HG03045 (cell line): ENCODE results near the gene GPR18.
"Not testable (repeated sequence)": the region's sequence is repeated elsewhere in the genome, so short reads cannot be mapped to it uniquely, and the experiment has no call there.

ENCODE experiments used
- ATAC-seq: cut with Tn5 transposase; IDR thresholded peaks from one replicate; pipeline ENCODE4 v1.9.1; 2021; ENCODE audit warnings: mild to moderate bottlenecking, moderate library complexity; ENCODE audit not compliant: unreplicated experiment

Gene GPR18

DNA sequence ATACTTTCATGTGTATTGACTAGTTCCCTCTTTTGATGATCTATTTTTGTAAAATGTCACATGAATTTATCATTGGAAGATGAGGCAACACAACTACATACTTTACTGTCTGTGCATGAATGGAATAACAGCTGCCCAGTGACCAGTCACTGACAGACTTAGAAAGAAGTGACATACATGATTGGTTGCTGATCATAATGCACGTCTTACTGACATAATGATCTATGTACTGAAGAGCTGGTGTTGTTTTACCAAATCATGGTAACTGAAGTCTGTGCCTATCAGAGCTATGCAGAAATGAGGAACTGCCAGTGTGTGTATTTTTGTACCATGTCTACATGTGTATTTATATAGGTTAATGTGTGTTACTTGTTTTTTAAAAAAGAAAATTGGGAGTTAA, 26.5 kb downstream of the GPR18 start:
- no peak for ATAC-seq

DNA sequence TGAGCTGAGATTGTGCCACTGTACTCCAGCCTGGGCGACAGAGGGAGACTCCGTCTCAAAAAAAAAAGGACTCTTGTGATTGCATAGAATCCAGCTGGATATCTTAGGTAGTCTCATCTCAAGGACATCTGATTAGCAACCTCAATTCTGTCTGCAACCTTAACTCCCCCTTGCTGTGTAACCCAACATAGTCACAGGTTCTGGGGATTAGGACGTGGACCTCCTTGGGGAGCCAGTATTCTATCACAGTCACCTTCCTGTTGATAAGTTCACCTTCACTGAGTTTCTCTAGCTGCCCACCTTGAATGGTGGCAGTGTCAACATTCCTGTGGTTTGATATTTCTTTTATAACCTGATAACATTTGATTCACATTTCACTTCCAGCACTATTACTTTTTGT, 27.2 kb downstream of the GPR18 start:
- ATAC-seq: no peak

DNA sequence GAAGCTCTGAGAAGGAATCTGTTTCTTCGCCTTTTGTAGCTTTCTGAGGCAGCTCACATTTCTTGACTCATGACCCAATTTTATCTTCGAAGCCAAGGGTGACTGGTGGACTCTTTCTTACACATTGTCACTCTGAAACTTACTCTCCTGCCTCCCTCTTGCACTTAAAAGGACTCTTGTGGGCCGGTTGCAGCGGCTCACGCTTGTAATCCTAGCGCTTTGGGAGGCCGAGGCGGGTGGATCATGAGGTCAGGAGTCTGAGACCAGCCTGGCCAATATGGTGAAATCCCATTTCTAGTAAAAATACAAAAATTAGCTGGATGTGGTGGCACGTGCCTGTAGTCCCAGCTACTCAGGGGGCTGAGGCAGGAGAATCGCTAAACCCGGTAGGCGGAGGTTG, 27.6 kb downstream of the GPR18 start:
- ATAC-seq: not testable (repeated sequence)

DNA sequence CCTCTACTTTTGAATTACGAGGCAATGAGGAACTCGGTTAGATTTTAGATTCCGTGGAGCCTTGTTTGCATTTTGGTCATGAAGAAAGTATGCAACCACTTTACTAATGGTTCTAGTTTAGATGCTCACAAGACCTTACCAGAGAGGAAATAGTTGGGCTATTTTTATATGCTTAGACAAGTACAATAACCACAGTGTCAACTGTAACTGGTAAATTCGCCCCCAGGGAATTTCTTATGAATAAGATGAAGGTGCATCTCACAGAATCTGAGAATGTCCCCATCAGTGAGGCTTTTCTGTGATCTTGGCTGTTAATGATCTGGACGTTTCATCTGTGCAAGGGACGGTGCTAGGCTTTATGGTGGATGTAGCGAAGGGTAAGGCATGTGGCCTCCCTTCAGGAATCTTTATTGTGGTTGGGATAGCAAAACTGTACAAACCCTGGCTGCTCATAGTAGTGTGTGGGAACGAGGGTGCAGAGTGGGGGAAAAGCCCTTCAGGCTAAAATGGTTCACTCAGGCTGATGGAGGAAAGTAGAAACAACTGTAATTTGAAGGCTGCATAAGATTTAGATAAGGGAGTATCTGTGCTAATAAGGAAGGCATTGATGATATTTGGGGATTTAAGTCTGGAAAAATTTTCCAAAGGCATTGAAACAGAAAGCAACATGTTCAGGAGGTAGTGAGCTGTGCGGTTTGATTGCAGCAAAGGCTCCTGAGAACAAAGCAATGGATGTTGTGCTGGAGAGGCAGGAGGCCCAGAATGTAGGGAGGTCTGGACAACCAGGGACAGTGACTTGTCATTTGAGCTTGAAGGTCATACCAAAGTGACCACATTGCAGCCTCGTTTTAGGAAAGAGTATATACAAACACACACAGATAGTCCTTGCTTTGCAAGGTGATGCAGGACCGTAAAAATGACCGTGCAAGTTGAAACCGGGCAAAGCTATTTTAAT, 29.2 kb downstream of the GPR18 start:
- ATAC-seq: peak; percentile 90

DNA sequence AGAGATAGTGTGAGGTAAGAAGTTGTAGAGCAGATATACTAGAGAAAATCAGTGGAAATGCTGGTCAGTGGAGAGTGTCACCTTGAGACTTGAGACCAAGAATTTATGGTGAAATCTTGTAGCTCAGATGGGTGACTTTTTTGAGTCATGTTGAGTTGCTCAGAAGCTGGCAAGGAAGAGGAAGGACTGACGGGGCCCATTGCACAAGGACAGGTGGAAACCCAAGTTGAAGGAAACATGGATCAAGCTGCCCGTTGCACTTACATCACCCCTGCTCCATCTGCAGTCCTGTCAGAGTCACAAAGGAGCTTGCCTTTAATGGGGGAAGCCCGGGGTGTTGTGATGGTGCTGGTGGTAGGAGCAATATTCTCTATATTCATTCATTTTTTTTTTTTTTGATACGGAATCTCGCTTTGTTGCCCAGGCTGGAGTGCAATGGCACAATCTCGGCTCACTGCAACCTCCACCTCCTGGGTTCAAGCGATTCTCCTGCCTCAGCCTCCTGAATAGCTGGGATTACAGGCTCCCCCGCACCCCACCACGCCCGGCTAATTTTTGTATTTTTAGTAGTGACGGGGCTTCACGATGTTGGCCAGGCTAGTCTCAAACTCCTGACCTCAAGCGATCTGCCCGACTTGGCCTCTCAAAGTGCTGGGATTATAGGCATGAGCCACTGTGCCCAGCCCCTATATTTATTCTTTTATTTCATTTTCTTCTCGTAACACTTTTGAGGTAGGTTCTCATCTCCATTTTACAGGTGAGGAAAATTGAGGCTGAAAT, 30.1 kb downstream of the GPR18 start:
- no peak for ATAC-seq

DNA sequence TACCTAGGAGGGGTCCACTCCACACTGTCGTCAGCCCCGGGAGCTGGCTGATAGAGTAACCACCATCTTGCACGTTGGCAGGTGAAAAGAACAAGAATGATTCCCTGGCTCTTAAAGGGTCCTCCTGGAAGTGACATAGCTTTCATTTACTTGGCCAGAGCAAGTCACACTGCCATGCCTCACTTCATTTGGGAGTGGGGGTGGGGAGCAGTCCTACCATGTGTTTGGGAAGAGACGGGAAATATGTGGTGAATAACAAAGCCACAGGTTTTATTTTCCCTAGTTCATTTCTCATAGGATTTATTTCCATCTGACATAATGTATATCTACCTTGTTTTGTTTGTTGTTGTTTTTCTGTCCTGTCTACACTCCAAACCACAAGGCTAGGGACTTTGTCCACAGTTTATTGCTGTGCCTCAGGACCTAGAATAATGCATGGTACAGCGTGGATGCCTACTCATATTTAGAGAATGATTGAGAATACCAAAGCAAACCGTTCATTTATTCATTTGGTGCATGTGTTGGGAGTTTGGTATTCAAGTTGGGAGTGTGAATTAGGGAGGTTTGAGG, 30.8 kb downstream of the GPR18 start:
- ATAC-seq: no peak

DNA sequence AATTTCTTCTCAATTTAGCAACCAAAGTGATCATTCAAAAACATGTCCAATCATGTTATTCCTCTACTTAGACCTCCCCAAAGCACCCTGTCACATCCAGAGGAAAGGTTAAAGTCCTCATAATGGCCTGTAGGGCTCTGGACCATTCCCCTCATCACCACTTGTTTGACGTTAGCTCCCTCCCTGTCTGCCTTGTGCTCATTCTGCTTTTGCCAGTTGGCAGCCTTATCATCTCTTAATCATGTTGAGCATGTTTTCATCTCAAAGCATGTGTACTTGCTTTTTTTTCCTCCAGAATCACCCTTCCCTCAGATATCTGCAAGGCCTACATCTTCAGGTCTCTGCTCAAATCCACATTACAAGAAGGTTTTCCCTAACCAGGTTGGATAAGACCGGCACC, 31.7 kb downstream of the GPR18 start:
- no peak for ATAC-seq

DNA sequence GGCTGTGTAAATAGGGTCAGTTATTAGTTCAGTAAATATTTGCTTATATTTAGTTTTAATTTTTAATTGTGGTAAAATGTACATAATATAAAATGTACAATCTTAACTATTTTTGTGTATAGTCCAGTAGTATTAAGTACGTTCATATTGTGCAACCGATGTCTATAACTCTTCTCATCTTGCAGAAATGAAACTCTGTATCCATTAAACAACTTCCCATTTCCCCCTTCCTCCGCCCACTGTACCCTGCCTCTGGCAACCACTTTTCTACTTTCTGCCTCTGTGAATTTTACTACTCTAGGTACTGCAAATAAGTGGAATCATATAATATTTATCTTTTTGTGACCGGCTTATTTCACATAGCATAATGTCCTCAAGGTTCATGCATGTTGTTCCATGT, 33.1 kb downstream of the GPR18 start:
- ATAC-seq: no peak

DNA sequence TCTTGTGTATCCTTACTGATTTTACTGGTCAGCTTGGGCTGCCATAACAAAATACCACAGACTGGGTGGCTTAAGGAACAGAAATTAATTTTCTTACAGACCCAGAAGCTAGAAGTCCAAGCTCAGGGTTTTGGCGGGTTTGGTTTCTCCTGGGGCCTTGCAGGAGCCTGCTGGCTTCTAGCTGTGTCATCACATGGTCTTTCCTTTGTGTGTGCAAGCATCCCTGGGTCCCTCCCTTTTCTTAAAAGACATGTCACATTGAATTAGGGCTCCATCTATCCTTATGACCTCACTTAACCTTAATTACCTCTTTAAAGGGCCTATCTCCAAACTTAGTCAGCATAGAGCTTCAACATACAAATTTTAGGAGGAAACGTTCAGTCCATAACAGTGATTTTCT, 34.2 kb downstream of the GPR18 start:
- no peak for ATAC-seq

DNA sequence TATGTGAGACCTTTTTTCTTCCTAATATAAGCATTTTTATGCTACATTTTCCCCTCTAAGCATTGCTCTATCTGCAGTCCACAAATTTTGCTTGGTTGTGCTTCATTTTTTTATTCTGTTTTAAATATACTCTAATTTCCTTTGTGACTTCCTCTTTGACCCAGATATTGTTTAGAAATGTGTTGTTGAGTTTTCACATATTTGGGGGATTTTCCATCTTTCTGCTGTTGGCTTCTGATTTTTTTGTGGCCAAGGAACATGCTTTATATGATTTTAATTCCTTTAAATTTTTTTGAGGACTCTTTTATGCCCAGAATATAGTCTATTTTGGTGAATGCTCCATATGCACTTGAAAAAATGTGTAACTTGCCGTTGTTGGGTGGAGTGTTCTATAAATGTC, 34.6 kb downstream of the GPR18 start:
- ATAC-seq: no peak

DNA sequence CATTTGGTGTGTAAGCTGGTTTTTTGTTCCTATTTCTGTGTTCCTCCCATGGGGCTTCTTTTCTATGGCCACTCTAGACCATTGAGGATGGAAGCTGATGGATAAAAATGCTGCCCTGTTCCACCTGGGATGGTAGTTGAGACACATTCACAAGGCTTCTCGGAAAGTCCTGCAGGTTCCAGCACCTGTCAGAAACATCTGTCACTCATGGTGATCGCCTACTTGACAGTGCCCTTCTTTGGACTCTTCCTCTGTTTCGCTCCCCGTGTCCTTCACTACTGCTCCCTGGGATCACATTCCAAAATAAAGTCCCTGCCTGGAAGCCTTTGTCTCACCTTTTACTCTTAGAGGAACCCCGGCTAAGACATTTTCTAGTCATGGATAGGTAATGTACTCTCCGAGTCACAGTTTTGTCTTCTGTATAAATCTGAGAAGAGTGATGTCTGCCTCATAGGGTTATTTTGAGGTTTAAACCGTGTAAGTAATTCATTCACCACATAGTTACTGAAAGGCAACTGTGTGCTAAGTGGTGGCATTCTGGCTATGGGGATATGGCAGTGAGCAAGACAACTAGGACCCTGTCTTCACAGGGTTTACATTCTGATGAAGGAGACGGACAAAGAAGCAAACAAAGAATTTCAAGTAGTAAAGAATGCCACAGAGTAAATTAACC, 36.5 kb downstream of the GPR18 start:
- ATAC-seq: no peak

DNA sequence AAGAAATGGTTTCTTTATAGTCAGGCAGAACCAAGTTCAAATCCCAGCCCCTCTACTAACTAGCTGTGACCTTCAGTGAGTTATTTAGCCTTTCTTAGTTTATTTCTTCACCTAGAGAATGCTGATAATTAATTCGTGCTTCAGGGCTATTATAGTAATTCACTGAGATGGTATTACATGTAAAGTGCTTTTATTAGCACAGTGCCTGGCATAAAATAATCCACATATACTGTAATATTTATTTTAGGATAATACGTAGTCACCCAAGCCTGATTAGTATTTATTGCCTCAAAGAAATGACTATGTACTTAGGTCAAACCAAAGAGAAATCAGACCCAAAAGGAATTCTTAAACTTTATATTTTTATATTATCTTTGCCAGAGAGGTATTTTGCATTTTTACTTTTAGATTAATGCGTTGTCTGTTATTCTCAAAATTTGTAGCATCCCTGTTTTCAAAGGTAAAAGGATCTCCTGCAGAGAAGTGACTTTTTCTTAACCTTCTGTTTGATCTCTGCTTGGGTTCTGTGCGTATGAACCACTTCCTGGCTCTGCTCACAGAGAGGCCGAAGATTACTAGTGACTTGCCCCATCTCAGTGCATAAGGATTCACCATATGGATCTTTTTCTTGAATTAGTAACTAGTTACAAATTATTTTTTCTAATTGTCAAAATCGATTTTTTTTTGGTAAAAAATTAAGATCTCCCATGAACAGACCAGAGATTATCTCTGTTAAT, 37.8 kb downstream of the GPR18 start:
- ATAC-seq: no peak

DNA sequence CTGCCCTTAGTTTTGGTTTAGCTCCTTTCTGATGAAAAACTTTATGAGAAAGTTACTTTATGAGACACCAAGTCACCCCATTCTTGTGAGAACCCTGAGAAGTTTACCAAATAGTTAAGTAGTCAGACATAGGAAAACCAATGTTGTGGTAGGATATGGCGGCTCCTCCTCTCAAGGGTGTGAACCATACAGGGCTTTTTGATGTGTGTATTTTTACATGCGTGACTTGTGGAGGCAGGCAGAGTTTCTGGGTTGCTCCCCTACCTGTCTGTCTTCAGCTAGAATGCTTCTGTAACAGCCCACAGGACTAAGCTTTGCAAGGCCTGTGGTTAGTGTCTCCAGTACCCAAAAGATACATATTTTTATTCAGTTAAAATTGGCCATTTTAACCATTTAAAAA, 39.2 kb downstream of the GPR18 start:
- no peak for ATAC-seq

DNA sequence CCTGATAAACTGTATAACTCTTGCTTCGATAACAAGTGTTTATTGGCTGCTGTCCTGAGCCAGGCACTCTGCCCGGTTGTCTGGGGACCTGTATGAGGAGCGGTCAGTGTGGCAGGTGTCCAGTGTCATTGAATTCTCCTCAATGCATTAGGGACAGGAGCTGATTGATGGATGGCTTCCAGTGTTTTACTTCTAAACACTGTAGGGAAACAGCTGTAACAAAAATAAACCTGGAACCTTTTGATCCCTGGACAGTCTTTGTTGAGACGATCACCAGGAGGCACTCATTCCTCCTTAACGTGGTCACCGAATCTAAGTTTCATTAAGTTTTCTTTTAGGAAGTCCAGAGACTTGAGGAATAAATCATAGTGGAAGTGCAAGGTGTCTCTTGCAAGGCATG, 39.6 kb downstream of the GPR18 start:
- no peak for ATAC-seq

DNA sequence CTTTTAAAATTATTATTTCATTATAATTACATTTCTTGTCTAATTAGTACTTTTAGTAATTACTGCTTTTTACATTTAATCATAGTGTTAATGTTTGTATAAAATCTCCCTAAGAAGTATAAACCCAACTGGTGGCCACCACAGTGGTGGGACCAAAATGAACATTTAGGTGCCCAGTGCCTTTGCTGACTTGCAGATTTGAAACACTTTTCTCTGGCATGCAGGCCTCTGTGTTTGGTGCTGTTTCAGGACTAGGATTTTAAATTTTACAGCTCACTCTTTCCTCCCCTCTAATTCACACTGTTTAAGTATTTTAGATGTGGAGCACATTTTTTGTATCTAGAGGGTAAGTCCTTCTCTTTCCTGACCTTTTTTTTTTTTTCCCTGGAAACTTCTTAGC, 40.1 kb downstream of the GPR18 start:
- ATAC-seq: no peak

DNA sequence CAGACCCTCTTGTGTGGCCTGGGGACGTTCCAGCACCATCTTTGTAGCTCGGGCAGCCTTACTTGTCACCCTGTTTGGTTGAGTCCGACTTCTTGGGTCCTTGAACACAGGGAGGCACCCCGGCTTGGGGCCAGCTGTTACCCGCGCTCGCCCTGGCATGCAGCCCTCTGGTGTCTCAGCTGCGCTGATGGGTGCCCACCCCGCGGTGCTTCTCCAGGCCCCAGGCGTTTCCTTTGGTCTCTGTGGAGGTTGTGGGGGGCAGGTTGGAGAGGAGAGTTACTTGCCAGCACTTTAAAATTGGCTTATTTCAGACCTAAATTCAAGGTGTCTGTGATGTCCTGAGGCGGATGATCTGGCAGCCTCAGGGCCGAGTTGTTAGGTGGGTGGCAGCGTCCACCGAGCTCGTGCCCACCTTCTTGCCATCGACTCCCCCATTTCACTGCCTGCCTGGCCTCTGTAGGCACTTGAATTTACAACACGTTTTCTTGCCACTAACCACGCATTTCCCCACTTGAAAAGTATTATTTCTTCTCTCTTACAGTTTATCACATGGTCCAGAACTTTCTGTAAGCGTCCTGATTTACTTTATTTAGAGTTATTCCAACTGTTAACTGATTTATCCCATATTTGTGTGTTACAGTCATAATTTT, 40.6 kb downstream of the GPR18 start:
- ATAC-seq: no peak

DNA sequence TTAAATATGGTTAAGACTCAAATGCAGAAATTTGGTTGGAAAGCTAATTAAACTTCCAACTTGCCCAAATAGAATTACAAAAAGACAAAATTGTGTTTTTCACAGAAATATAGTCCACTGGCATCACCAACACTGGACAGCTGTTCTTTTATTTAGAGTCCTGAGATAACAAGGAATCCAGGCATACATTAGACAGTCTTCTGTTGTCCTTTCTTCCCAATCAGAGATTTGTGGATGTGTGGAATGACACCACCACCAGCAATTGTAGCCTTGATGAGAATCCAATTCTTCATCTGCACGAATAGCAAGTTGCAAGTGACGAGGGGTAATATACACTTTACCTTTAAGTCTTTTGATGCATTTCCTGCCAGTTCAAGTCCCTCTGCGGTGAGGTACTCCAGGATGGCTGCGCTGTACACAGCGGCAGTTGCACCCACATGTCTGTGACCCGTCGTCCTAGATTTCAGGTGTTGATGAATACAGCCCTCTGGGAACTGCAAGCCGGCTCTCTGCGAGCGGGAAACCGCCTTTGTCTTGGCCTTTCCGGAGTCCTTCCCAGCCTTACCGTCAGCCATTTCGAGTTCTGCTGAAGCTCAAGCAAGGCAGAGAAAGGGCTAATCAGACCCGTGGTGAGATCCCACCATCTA, 42.9 kb downstream of the GPR18 start:
- no peak for ATAC-seq

DNA sequence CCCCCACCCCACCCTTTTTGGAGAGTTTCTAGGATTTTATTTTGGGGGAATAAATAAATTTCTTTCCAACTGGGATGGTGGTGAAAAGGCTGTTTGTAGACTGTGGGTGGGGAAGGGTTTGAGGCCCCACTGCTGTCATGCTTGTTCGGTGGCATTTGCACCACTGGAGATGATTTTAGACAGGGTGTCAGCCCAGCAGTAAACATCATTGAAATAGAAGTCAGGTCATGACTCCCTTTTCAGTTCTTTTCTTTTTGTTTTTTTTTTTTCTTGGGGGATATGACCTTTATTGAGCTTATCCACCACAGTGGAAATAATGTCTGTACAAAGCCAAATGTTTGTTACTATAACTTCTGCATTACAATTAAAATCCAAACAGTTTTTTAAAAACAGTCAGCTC, 43.4 kb downstream of the GPR18 start:
- no peak for ATAC-seq

DNA sequence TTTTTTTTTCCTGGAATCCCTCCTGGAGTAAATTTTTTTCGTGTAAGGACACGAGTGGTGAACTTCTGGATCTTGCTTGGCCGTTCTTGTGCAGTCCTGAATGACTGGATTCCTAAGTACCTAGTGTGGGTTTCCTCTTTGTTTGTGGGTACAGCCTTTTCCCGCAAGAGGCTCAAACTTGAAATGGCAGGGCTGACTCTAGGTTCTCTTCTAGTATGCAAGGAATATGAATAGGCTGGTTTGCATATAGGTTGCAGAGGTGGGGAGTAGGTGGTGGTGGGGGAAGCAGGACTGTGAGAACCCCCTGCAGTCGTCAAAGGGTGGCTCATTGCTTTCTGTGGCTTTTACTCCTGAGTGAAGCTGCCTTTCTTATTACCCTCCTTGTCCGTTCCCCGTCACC, 43.9 kb downstream of the GPR18 start:
- peak; percentile 72 for ATAC-seq
